Fibroblast of skin of abdomen (primary cell): Measurements from ENCODE around the gene ATAD3A. TPM values are rescaled to one million over a fixed set of nuclear protein-coding genes. Genes with fewer than 3 reads are reported as not detected.
"Not testable (repeated sequence)": the region's sequence is repeated elsewhere in the genome, so short reads cannot be mapped to it uniquely, and the experiment has no call there.

Experiments used
- DNase-seq: peaks from one replicate; pipeline ENCODE4 v3.0.0-alpha.2; 2013
- polyA plus RNA-seq, 2 experiments: library from polyadenylated mRNA; unstranded; fragments of 120-200 nt; gene quantifications; one replicate each; pipeline ENCODE4 v1.2.1, GENCODE V29; 2013; ENCODE audit not compliant: insufficient read length in 2 of 2

The ATAD3A gene
- polyA plus RNA-seq (2013, experiment 1 of 2; ENCODE audit: insufficient read length) = 36.7 TPM
- 34.1 TPM for polyA plus RNA-seq (2013, experiment 2 of 2; ENCODE audit: insufficient read length)

- DNase-seq = peak; percentile 98
Measured at GRCh38 chr1:1511533-1512285, at the start of gene ATAD3A. ATAD3A (plus strand) TSS chr1:1512162; CDS start chr1:1512269, 107 bp downstream.

- DNase-seq = peak; percentile 28
Measured at GRCh38 chr1:1462318-1462966, 49.5 kb upstream of the ATAD3A start.

DNA sequence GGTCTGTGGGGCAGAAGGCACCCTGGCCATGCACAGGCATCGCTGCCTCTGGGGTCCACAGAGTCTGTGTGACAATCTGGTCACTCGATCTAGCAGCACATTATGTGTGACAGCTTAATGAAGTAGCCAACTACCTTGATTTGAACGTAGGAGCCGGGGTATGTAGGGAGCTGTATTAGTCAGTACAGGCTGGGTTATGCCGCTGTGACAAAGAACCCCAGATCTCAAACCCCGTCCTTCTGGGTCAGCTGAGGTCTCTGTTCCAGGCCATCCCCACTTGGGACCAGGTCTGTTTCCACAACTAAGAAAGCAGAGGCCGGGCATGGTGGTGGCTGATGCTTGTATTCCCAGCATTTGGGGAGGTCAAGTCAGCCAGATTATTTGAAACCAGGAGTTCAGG is 48.6 kb upstream of the ATAD3A start:
- DNase-seq = no peak

- not testable (repeated sequence) for DNase-seq
Measured at GRCh38 chr1:1468196-1468985, 43.6 kb upstream of the ATAD3A start.

DNA sequence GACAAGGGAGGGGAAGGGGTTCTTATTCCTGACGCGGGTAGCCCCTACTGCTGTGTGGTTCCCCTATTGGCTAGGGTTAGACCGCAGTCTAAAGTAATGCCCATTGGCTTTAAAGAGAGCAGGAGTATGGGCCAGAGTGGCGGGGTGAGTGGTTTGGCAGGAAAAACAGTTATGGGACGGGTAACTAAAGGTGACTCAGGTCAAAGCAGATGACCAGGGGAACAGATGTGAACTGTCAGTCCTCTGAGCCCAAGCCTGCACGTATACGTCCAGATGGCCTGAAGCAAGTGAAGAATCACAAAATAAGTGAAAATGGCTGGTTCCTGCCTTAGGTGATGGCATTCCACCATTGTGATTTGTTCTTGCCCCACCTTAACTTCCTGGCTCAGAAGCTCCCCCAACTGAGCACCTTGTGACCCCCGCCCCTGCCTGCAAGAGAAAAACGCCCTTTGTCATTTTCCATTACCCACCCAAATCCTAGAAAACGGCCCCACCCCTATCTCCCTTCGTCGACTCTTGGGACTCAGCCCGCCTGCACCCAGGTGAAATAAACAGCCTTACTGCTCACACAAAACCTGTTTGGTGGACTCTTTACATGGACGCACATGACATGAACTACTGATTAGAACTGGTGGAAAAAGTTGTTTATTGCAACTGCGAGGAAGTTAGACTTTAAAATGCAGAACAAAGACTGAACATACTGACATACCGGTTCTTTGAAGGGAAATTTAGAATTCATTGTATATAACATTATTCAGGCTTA is 41.2 kb upstream of the ATAD3A start:
- DNase-seq = no peak

DNA sequence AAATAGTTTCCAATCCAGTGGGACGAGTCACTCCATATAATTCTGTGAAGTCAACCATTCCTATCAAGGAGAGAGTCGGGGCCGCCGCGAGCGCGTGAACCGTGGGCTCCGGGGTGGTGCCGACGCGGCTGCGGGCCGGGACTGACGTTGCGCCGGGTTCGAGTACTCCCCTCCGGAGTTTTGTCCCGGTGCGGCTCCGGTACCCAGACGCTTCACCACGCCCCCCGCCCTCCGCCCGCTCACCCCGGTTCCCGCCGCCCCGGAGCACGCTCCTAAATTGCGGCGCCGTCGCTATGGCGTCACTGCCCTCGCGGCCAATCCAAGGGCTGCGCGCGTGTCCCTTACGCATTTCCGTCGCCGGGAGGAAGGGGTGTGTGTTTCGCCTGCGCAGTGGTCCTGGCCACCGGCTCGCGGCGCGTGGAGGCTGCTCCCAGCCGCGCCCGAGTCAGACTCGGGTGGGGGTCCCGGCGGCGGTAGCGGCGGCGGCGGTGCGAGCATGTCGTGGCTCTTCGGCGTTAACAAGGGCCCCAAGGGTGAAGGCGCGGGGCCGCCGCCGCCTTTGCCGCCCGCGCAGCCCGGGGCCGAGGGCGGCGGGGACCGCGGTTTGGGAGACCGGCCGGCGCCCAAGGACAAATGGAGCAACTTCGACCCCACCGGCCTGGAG is 40.4 kb upstream of the ATAD3A start, which contains the start of gene ATAD3B:
Gene ATAD3B, plus strand, starts transcription at position 377 of the 664 bp plus-strand sequence. Its CDS starts 120 bp downstream, at position 497.
- DNase-seq = peak; percentile 92

- not testable (repeated sequence) for DNase-seq
Measured at GRCh38 chr1:1472053-1472876, 39.7 kb upstream of the ATAD3A start.

DNA sequence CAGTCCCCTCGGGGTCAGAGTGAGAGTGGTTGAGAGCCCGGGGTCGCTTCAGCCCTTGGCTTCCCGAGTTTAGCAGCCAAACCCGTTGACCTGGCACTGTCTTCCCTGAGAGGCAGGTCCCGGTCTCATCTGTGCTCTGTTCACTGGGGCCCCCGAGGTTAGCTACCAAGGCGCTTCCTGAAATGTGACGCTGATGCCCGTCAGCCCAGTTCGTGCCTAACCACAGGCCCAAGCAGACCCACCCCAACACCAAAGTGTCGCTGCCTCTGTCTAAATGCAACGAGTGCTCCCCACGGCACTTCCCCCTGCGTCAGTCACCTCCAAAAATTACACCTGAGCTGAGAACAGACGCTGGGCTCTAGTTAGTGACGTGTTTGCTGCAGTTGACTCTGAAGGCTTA is 36.0 kb upstream of the ATAD3A start:
- DNase-seq = not testable (repeated sequence)

DNA sequence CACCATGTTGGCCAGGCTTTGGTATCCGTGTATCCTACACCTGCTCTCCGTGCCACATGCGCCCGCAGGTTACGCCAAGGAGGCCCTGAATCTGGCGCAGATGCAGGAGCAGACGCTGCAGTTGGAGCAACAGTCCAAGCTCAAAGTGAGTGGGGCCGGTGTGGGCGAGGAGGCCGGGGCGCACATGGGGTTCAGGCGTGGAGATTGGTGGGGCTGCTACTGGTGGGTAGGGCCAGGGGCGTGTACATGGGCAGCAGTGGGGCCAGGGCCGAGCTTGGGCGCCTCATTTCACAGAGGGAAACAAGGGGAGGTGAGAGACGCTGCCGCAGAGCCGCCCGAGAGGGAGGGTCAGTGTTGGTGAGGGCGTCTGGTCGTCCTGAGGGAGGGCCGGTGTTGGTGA is 34.8 kb upstream of the ATAD3A start:
- DNase-seq = no peak

DNA sequence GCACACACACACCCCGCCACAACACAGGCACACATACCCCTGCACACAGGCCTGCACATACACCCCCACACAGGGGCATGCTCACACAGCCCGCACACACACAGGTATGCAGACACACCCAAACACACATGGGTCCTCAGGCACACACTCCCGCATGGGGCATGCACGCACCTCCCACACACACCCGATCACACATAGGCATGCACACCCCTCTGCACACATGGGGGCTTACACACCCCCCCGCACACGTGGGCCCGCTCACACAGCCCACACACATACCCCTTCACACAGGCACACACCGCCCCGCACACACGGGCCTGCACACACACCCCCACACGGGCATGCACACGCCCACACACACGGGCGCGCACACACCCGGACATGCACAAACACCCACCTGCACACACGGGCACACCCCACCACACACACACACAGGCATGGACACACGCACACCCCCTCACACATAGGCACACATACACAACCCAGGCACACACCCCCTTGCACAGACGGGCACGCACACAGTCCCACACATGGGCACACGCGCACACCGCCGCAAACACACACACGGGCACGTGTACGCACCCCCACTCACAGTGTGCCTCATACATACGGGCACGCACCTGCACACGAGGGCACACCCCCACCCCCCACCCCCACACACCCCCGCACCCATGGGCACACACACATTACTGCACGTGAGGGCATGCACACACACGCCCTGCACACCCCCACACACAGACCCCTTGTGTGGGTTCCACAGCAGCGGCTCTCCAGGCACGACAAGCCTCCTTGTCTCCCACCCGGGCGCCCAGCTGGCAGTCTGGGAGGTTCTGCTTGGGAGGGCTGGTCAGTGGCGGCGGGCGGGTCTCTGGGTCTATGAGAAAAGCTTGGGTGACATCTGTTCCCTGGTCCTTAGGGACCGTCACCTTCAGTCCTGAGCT is 32.1 kb upstream of the ATAD3A start:
- no peak for DNase-seq

DNA sequence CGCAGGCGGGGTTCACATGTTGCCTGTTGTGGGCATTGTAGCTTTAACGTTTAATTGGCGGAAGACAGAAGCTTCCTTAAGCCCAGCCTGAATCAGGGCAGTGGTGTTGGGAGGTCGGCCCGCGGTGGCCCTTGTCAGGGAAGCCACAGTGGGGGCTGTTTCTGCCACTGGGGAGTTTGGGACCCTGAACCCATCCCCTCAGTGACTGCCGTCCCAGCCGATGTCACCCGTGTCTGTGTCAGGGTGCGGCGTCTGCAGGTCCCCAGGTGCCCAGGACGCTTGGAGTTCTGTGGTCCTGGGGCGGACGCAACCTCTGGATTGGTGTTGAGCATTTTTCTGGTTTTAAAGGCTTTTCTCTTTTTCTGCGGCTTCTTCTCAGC is 31.5 kb upstream of the ATAD3A start:
- not testable (repeated sequence) for DNase-seq

GRCh38 chr1:1481811-1482210 is 30.2 kb upstream of the ATAD3A start:
- DNase-seq = not testable (repeated sequence)

GRCh38 chr1:1482856-1483255 is 29.1 kb upstream of the ATAD3A start:
- no peak for DNase-seq

- no peak for DNase-seq
Measured at GRCh38 chr1:1483714-1484113, 28.2 kb upstream of the ATAD3A start.

- not testable (repeated sequence) for DNase-seq
Measured at GRCh38 chr1:1484976-1485750, 26.8 kb upstream of the ATAD3A start.

GRCh38 chr1:1485755-1486317 is 26.1 kb upstream of the ATAD3A start:
- DNase-seq = not testable (repeated sequence)

- DNase-seq = no peak
Measured at GRCh38 chr1:1487701-1488100, 24.3 kb upstream of the ATAD3A start.

DNA sequence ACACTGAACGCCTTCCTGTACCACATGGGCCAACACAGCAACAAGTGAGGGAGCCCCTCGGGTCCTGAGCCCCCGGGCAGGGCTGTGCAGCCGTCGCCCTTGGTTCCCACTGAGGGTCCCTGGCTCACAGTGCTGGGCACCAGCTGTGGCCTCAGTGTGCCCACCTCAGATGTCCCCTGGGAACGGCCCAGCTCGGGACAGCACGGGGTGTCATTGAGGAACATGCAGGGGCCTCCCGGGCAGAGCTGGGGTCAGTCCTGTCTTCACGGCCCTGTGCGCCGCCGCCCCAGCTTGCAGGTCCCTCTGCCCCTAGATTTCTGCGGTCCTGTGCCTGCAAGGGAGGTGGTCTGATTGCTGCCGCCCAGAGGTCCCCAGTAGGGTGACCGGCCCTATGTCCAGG is 22.7 kb upstream of the ATAD3A start:
- DNase-seq = no peak
